DMS53 treated with DMSO at 0.1 percent for 48 hours (cell line): ENCODE data around the gene GRB2.
"Not testable (repeated sequence)": the region's sequence is repeated elsewhere in the genome, so short reads cannot be mapped to it uniquely, and the experiment has no call there.

Experiments used
- DNase-seq: peaks from one replicate; lab custom pipeline; 2025; ENCODE audit not compliant: unreplicated experiment; lab: John Stamatoyannopoulos, UW

Gene GRB2

DNA sequence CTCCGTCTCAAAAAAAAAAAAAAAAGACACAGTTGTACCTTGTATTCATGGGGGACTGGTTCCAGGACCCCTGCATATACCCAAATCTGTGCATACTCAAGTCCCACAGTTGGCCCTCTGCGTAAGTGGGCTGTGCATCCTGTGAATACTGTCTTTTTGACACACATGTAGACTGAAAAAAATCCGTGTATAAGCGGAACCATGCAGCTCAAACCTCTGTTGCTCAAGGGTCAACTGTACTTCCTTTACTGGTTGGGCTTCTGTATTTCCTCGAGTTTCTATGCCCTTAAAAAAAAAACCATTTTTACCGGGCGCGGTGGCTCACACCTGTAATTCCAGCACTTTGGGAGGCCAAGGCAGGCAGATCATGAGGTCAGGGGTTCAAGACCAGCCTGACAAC, 52.3 kb downstream of the GRB2 start:
- no peak for DNase-seq

DNA sequence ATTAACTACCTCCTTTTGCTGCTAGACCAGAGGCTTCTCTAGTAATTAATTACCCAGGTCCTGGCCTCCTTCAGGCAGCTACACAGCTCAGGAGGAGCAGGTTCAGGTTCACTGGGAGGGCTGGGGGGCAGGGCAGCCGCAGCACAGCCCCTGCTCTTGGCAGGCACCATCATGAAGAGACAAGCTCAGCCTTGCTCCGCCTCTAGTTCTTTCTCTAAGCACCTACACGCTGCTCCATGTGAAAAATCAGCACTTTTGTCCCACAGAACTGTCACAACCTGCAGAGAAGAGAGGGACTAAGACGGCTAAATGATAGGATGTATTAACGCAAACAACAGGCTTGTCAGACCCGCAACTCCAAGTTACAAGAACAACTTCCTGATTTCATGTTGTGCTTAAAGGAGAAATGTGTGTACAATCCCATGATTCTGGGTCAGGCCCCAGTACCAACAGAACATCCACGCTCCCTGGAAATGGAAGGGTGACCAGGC, 53.4 kb downstream of the GRB2 start:
- no peak for DNase-seq

DNA sequence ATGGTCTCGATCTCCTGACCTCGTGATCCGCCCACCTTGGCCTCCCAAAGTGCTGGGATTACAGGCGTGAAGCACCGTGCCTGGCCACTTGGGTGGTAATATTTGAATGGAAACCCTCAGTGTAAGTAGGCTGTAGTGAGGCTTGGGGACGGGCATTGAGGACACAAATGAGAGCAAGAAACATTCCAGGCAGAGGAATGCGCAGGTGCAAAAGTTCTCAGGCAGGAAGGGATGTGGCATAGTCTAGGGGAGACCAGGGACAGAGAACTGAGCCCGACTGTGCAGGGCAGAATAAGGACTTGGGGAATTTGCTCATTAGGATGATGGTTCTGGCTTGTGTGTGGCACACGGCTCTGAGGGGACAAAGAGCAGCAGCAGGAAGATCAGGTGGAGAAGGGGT, 54.8 kb downstream of the GRB2 start:
- no peak for DNase-seq

DNA sequence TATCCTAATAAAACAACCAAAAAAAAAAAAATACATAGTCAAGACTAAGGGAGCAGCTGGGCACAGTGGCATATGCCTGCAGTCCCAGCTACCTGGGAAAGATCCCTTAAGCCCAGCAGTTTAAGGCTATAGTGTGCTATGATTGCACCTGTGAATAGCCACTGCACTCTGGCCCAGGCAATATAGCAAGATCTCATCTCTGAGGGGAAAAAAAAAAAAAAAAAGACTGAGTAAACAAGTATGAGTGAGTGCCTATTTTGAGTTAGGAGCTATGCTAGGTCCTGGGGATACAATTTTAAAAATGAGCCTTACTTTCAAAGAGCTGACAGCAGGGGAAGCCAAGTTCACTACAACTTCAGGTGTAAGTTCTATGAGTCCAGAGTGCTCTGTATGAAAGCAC, 55.4 kb downstream of the GRB2 start:
- DNase-seq, result no peak

DNA sequence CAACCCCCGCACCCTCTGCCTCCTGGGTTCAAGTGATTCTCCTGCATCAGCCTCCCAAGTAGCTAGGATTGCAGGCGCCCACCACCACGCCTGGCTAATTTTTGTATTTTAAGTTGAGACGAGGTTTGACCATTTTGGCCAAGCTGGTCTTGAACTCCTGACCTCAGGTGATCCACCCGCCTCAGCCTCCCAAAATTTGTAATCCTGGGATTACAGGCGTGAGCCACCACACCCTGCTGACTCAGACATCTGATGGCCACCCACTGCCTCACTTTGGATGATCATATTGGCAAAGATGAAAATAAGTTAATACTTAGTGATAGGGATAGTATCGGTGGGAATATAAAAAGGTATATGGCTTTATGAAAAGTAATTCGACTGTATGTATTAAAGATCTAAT, 55.9 kb downstream of the GRB2 start:
- DNase-seq, result no peak

DNA sequence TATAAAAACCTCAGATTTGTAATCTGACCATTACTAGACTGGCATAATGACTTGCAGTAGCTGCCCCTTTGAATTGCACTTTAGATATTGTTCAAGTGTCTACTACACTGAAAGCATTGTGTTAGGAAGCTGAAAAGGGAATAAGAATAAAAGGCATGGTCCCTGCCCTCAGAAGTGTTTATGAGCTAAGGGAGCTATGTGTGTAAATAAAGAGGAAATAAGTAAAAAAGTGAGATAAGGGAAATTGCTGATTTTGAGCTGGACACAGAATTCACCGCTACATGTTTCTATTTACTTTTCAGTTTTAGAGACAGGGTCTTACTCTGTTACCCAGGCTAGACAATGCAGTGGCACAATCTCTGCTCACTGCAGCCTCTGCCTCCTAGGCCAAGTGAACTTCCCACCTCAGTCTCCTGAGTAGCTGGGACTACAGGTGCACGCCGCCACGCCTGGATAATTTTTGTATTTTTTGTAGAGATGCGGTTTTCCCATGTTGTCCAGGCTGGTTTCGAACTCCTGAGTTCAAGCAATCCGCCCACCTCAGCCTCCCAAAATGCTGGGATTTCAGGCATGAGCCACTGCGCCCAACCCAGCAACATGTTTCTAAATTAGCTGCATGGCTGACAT, 57.0 kb downstream of the GRB2 start:
- no peak for DNase-seq

DNA sequence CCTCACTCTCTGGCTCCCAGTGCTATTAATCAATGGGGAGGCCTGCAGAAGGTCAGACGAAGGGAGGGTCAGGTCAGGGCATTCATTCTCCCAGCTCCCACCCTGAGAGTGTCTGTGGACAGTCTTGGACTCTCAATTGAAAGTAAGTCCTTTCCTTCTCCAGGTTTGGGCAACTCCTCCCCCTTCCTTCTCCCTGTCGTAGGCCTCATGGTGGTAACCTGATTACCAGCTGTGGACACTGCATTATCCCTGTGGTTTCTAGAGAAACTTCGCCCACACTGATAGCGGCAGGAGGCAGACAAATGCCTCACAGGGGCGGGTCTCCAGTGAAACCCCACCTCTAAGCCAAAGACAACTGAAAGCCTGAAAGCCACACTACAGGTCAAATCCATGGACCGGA, 58.6 kb downstream of the GRB2 start:
- DNase-seq, result no peak

DNA sequence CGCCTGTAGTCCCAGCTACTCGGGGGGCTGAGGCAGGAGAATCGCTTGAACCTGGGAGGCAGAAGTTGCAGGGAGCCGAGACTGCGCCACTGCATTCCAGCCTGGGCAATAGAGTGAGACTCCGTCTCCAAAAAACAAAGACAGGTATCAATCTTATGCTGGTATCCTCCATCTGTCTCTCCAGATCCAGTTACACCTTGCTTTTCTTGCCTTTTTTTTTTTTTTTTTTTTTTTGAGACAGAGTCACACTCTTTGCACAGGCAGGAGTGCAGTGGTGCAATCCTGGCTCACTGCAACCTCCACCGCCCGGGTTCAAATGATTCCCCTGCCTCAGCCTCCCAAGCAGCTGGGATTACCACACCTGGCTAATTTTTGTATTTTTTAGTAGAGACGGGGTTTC, 59.1 kb downstream of the GRB2 start:
- DNase-seq, result not testable (repeated sequence)

DNA sequence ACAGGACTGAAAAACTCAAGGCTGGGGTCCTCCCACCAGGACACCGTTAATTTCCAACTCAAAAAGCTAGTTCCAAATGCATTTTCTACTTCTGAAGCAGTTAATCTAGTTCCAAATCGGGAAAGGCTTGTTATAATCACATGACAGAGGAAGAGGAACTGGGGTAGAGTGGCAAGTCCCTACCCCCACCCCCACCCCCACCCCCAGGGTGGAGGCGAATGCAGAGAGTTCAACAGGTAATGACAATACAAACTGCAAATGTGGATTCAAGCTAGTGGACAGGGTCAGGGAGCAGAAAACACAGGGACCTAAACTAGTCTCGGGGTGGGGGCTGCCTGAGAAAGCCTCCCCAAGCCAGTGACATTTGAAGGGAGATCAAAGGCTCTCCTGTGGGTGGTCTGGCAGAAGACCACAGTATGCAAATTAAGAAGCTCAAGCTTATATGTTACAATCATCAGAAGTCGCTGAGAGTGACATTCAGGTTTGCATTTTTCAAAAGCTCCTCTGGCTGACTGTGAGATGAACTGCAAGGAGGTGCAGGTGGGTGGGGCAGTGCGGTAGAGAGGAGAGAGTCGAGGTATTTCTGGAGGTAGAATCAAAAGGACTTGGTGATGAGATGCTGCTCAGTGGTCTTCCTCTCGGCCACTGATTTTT, 59.8 kb downstream of the GRB2 start:
- DNase-seq, result no peak

DNA sequence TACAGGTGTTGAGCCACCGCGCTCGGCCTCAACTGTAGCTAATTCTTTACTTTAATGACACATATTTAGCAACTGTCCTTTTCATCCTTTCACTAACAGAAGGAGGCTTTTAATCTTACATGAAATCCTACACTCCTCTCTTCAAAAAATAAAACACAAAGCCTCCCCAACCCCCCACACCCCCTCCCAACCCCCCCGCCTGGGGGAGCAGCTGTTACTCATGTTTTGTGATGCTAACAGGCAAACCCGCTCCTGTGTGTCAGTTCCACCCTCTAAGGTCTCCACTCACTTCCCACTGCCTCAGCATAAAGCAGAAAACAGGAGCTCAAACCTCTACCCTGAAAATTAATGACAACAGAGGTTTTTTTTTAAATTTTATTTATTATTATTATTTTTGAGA, 60.8 kb downstream of the GRB2 start:
- DNase-seq, result no peak

DNA sequence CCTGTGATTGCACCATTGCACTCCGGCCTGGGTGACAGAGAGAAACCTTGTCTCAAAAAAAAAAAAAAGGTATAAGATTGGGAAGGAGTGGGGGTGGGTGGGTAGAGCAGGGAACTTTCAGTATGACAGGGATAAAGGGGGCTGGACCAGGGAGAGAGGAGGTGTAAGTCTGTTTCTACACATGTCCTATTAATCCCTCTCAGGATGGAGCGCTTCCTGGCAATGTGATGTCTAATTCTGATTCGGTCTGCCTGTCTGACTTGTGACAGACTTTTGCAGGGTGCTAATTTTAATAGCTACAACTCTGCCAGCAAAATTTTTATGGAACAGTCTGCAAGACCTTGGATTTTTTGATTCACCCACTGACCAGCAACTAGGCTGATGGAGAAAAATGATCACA, 62.5 kb downstream of the GRB2 start:
- no peak for DNase-seq

DNA sequence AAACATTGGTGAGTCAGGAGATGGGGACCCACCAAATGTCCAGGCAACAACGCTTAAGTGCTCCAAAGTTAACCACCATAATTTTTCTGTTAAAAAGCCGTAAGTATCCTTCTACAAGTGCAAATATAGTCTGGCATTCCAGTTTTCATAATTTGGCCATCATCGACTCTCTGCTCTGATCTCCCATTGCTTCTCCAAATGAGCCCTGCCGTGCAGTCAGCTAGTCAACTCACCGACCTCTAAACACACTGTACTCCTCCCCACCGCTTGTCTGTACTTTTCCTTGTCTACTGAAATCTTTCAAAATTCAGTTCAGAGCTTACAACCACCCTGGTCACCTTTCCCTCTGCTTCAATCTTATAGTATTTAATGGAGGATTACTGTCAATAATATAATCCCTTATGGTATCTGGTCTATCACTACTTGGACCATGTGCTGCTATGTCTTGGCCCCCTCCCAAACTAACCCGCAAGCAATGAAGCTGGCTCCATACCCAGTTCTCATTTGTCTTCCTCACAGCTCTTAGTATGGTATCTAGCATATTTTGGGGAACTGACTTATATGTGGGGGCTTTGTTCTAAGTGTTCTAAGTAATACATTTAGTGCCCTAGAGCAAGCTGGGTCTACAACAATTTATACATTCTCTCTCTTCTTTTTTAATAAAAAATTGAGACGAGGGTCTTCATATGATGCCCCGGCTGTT, 63.5 kb downstream of the GRB2 start:
- no peak for DNase-seq

DNA sequence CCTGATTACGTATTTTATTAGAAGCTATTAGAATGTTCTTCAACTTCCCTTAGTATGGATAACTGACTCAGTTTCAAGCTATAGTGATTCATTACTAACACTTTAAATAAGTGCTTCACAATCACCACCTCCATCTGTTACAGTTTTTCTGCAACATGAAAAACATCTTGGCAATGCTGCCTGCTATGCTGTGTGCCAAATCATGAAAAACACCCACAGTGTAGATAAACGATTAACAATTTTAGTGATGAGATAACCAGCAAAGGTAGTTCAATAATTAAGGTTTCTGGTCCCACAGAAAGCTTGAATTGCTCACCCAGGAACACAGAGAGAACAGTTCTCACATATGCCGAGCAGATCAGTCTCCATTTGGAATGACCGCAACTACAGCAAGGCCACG, 64.8 kb downstream of the GRB2 start:
- no peak for DNase-seq

DNA sequence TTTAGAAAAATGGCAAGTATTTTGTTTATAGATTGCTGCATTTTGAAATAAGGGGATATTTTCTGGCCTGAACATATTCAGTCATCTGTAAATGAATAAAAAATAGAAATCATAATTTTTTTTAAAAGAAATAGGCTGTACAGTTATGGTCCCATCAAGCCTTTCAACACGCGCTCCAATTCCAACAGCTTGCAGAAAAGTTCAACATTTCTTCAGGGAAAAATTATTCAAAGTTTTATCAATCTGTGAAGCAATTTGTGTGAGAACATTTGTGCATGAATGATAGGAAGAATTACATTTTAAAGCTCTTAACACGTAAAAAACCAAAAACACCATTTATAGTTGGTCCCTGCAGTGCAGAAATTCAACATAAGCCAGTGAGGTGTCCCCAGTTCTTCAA, 65.5 kb downstream of the GRB2 start:
- DNase-seq, result no peak

DNA sequence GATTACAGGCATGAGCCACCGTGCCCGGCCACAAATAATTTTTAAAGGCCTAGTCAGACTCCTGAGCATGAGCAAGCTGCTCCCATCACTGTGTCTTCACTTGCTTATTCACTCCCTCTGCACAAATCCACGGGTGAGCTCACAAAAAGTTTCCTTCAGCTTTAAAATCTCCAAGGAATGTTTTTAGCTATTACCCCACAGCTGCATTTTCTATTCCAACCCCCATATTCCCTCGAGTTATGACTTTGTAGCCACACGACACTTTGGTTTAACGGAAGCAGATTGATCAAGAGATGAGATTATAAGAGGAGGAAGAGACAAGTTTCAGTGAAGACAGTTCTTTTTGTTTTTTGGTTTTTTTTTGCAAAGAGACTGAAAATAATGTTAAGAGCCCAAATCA, 67.1 kb downstream of the GRB2 start:
- DNase-seq, result no peak

DNA sequence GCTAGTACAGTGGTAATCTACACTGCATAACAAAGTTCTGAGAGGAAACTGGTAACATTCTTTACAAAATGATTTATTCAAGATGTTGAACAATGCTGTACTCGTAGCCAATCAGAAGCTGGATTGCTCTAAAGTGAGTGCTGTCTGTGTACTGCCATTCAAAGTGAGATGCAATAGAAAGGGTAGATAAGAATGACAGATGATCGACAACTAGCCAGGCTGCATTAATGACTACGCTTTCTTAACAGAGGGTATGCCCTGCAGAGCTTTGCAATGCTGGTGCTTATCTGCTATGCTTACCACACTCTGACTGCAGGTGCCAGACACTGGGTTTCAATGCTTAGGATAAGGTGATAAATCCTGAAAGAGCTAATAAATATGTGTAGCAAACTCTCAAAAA, 70.2 kb downstream of the GRB2 start:
- DNase-seq, result no peak

DNA sequence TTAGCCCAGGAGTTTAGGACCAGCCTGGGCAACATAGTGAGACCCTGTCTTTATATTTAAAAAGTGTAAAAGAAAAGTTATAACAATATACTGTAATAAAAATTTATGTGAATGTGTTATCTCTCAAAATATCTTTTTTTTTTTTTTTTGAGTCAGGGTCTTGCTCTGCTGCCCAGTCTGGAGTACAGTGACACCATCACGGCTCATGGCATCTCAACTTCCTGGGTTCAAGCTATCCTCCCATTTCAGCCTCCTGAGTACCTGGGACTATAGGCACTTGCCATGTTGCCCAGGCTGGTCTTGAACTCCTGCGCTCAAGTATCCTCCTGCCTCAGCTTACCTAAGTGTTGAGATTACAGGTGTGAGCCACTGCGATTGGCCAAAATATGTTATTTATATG, 70.8 kb downstream of the GRB2 start:
- DNase-seq, result no peak

DNA sequence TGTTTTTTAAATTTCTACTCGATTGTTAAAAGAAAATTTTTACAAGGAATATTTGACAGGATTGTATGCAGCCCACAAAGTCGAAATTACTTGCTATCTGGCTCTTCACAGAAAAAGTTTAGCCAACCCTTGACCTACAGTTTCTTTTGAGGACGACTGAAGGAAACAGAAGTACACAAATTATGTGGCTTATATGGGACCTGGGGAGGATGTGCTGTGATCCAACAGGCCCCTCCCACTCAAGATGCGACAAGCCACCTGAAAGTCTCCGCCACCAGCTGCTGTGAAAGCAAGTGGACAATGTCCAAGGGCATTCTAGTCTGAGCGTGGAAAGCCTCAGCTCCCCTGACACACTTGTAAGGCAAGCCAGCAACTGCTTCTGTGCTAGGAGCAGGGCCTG, 73.8 kb downstream of the GRB2 start:
- DNase-seq, result no peak

DNA sequence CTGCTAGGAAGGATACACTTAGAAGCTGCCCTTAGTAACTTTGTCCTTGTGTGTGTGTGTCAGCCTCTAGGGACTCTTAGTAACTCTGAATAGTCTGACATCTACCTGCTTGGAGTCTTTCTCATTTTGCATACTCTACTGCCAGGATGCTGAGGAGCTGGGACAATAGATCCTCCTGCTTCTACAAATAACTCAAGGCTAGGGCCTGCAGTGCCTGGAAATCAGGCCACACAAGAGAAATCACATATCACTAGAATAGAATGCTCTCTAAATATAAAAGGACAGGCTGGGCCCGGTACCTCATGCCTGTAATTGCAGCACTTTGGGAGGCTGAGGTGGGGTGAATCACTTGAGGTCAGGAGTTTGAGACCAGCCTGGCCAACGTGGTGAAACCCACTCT, 77.7 kb downstream of the GRB2 start:
- DNase-seq, result no peak

DNA sequence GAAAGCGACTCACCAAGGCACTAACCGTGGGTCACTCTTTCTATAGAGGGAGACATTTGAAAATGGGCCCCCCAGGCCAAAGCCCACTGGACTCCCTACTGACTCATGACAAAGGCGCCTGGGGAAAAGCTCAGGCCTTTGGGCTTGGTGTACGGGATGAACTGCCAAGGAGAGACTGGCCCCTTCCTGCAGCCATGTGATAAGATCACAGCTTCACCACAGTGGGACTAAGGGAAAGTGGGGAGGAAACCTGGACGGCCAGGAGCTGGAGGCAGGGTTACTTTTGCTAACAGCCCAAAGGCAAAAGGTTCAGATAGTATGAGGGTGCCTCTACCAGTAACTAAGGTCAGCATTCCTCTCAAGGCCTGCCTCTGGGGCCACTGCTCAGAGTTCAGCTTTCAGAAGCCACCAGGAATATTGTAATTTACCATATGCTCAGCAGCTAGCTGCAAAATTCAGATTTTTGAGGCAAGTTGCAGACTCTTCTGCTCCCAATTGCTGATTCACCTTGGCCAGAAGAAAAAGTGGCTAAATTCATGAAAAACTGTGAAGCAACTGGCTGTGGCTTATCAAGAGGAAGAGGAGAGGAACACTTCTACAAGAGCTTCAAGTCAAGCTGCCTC, 79.1 kb downstream of the GRB2 start:
- DNase-seq, result no peak

DNA sequence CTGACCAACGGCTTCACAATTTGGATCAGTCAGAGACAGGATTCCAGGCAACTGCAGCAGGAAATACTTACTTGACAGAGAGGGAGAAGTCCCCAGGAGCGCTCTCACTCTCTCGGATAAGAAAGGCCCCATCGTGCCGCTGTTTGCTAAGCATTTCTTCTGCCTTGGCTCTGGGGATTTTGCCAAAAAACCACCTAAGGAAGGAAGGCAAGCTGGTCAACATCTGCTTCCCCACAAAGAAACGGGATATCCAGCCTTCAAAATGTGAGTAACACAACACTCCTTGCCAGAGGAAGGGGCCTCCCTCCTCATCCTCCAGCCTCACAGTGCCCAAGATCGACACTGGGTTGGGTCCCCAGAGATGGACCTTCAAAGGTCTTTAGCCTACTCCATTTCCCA, 79.7 kb downstream of the GRB2 start:
- DNase-seq, result no peak

DNA sequence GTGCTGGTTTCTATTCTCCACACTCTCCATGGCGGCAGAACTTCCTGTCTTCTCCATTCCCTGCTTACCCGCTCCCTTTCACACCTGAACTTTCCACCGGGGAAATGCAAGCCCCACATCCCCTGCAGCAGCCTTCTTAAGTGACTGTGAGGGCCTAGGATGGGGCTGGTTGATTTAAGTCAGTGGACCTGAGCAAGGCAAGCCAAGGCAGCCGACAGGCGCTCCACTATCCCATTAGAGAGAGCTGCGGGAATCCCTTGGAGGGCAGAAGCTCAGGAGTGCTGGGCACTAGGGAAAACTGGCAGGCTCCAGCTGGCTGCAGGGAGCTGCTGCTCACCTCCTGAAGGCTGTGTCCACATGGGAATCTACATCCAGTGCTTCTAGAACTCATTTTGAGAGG, 80.1 kb downstream of the GRB2 start:
- DNase-seq, result no peak
